ENCODE results near the gene SMIM35. TPM values are rescaled to one million over a fixed set of nuclear protein-coding genes. Genes with fewer than 3 reads are reported as not detected.

The SMIM35 gene
- total RNA-seq, 4 donors from 2014 or later, result not detected

DNA sequence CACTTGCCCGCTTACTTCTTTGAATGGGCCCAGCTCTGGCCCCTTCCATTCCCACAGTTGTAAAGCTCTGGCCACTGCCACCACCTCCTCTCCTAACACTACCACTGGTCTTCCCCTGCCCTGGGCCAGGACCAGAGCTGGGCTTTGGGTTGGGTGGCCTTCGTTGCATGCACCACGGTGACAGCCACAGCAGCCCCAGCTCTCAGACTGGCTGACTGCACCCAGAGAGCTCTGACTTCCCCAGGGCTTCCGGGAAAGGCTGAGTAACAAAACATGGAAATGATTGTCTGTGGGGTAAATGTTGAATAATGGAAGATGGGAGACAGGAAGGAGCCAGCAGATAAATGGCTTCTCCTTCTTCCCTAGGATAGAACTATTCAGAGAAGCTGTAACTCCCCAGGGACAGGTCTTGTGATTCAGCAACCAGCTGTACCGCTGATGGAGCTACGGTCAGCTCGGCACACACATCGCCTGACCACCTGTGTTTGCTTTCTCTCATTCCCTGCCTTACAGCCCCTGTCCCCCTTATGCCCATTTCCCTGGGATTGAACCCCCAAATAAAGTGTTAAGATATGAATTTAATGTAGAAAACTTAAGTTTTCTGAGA lies 38.3 kb upstream of the SMIM35 start:
- 81 to 86% methylated on average over 8 of the region's 8 CpGs for WGBS, 2 donors
- intact Hi-C loops (cut with DNase I; ENCODE audit: low total_unique reads), result no loop called here
- no peak for DNase-seq (ENCODE audit: low spot score in 2 of 2)
- TF ChIP-seq POLR2A (IDR thresholded peaks at IDR 0.05) (no peak), CTCF (IDR thresholded peaks at IDR 0.05) (no peak)
- H3K4me3 ChIP-seq (ENCODE audit: low read depth, poor library complexity, severe bottlenecking), result no peak overlapping the region

GRCh38 chr11:118120793-118121192 lies 34.0 kb upstream of the SMIM35 start:
- intact Hi-C loops (cut with DNase I; ENCODE audit: low total_unique reads), result no loop called here
- 87 to 95% methylated on average over 1 of the region's 1 CpG for WGBS, 2 donors
- no peak for DNase-seq (ENCODE audit: low spot score in 2 of 2)
- no peak overlapping the region for H3K4me3 ChIP-seq (ENCODE audit: low read depth, poor library complexity, severe bottlenecking)
- TF ChIP-seq POLR2A (IDR thresholded peaks at IDR 0.05) (no peak), CTCF (IDR thresholded peaks at IDR 0.05) (no peak)

DNA sequence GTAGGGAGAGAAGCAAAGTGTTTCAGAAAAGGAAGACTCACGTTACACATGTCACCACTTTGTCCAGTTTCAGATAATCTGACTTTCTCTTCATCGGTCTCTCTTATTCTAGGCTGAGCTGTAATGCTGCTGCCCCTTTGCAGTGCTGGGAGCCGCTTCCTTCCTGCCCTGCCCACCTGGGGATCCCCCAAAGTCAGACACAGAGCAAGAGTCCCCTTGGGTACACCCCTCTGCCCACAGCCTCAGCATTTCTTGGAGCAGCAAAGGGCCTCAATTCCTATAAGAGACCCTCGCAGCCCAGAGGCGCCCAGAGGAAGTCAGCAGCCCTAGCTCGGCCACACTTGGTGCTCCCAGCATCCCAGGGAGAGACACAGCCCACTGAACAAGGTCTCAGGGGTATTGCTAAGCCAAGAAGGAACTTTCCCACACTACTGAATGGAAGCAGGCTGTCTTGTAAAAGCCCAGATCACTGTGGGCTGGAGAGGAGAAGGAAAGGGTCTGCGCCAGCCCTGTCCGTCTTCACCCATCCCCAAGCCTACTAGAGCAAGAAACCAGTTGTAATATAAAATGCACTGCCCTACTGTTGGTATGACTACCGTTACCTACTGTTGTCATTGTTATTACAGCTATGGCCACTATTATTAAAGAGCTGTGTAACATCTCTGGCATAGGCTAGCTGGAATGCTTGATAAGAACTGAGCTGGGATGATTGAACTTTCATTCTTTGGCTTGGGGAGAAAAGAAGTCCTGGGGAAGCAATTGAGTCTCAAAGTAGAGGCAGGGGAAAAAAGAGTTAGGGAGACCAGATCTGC lies 31.2 kb upstream of the SMIM35 start:
- H3K4me3 ChIP-seq (ENCODE audit: low read depth, poor library complexity, severe bottlenecking), result no peak overlapping the region
- intact Hi-C loops (cut with DNase I; ENCODE audit: low total_unique reads), result no loop called here
- WGBS, 2 donors, result 85 to 90% methylated on average over 9 of the region's 9 CpGs
- no peak for DNase-seq (ENCODE audit: low spot score in 2 of 2)
- TF ChIP-seq POLR2A (IDR thresholded peaks at IDR 0.05) (no peak), CTCF (IDR thresholded peaks at IDR 0.05) (no peak)

- TF ChIP-seq POLR2A (IDR thresholded peaks at IDR 0.05) (no peak), CTCF (IDR thresholded peaks at IDR 0.05) (no peak)
- H3K4me3 ChIP-seq (ENCODE audit: low read depth, poor library complexity, severe bottlenecking), result no peak overlapping the region
- 90% methylated on average over 7 of the region's 7 CpGs for WGBS, 2 donors
- intact Hi-C loops (cut with DNase I; ENCODE audit: low total_unique reads), result no loop called here
- no peak for DNase-seq (ENCODE audit: low spot score in 2 of 2)
These were observed 28.3 kb upstream of the SMIM35 start for GRCh38 chr11:118115048-118115447.

DNA sequence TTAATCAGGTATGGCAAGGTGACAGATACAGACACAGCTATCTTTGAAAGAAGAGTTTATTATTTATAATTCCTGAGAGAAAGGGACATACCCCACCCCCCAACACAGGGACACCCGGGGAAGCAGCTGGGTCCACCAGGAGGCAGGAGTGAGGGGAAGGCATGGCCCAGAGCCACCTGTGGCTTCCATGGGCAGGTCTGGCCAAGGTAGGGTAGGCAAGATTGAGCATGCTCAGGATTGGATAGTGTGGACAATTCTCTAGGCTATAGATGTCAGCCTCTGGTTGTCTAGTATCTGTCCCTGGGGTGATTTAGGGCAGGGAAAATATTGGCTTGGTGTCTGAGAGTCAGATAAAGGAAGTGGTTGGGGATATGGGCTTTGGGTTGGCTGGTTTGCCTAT lies 27.5 kb upstream of the SMIM35 start:
- WGBS, 2 donors, result 56 to 70% methylated on average over 1 of the region's 1 CpG
- TF ChIP-seq POLR2A (IDR thresholded peaks at IDR 0.05) (no peak), CTCF (IDR thresholded peaks at IDR 0.05) (no peak)

More for the DNA sequence above, 27.5 kb upstream of the SMIM35 start:
- no peak overlapping the region for H3K4me3 ChIP-seq (ENCODE audit: low read depth, poor library complexity, severe bottlenecking)
- intact Hi-C loops (cut with DNase I; ENCODE audit: low total_unique reads), result no loop called here
- no peak for DNase-seq (ENCODE audit: low spot score in 2 of 2)
